CD8-positive, alpha-beta memory T cell (primary cell): Measurements from ENCODE around the gene AARS2. TPM values are rescaled to one million over a fixed set of nuclear protein-coding genes. Genes with fewer than 3 reads are reported as not detected.
"Not testable (repeated sequence)": the region's sequence is repeated elsewhere in the genome, so short reads cannot be mapped to it uniquely, and the experiment has no call there.

Experiments
- CTCF ChIA-PET: fragments of 350-600 bp; sonication (Branson Sonifier 250); formaldehyde crosslinking; loops from one replicate; lab custom pipeline; 2021; ENCODE audit warnings: antibody characterized with exemption; lab: Charles Lee
- POLR2A ChIA-PET: fragments of 350-600 bp; sonication (Branson Sonifier 250); formaldehyde crosslinking; loops from one replicate; lab custom pipeline; 2021; ENCODE audit warnings: antibody characterized with exemption; lab: Charles Lee
- DNase-seq, 5 donors: peaks; one replicate each; pipeline versions ENCODE4 v3.0.0 to v3.0.0-alpha.2; 2020 to 2022; ENCODE audit warnings: mixed read lengths in 1 of 5
- H3K27ac ChIP-seq: one replicate; pipeline ENCODE4 v1.7.0; 2013; ENCODE audit warnings: low read depth, mild to moderate bottlenecking, low read length, moderate library complexity
- H3K27me3 ChIP-seq: 2 replicates; pipeline ENCODE4 v1.7.0; 2013; ENCODE audit warnings: low read length, mild to moderate bottlenecking; ENCODE audit not compliant: insufficient read depth, poor library complexity, severe bottlenecking
- H3K36me3 ChIP-seq: 2 replicates; pipeline ENCODE4 v1.7.0; 2013; ENCODE audit warnings: mild to moderate bottlenecking, low read length, moderate library complexity; ENCODE audit not compliant: insufficient read depth
- H3K4me1 ChIP-seq: 2 replicates; pipeline ENCODE4 v1.7.0; 2013; ENCODE audit warnings: mild to moderate bottlenecking, low read length, moderate library complexity; ENCODE audit not compliant: insufficient read depth
- H3K4me3 ChIP-seq: 2 replicates; pipeline ENCODE4 v1.7.0; 2013; ENCODE audit warnings: mild to moderate bottlenecking, low read length
- H3K9me3 ChIP-seq: 2 replicates; pipeline ENCODE4 v1.7.0; 2013; ENCODE audit warnings: mild to moderate bottlenecking, low read length
- H3K27ac Mint-ChIP-seq, 8 donors: one replicate each; pipeline ENCODE4 v1.8.0; 2020 to 2021; ENCODE audit warnings: mixed read lengths in 8 of 8, mild to moderate bottlenecking in 6 of 8, inconsistent platforms in 3 of 8, moderate library complexity in 3 of 8
- H3K27me3 Mint-ChIP-seq, 2 donors: one replicate each; pipeline ENCODE4 v1.8.0; 2020 to 2021; ENCODE audit warnings: mixed read lengths in 2 of 2, mild to moderate bottlenecking in 1 of 2, moderate library complexity in 1 of 2
- H3K36me3 Mint-ChIP-seq, 3 donors: one replicate each; pipeline ENCODE4 v1.8.0; 2020 to 2021; ENCODE audit warnings: mixed read lengths in 3 of 3, inconsistent platforms in 1 of 3, mild to moderate bottlenecking in 1 of 3
- H3K4me1 Mint-ChIP-seq, 3 donors: one replicate each; pipeline ENCODE4 v1.8.0; 2020 to 2021; ENCODE audit warnings: mixed read lengths in 3 of 3, inconsistent platforms in 1 of 3, mild to moderate bottlenecking in 1 of 3
- H3K4me3 Mint-ChIP-seq, 7 donors: one replicate each; pipeline ENCODE4 v1.8.0; 2020 to 2021; ENCODE audit warnings: mixed read lengths in 7 of 7, mild to moderate bottlenecking in 6 of 7, moderate library complexity in 4 of 7, inconsistent platforms in 2 of 7
- H3K9me3 Mint-ChIP-seq, 5 donors: one replicate each; pipeline ENCODE4 v1.8.0; 2020 to 2022; ENCODE audit warnings: mixed read lengths in 5 of 5, mild to moderate bottlenecking in 3 of 5, moderate library complexity in 2 of 5, inconsistent platforms in 1 of 5
- polyA plus RNA-seq: library from polyadenylated mRNA; unstranded; fragments of 300-500 nt; fragmentation: Illumina TruSeq; gene quantifications from one replicate; pipeline ENCODE4 v1.2.3, GENCODE V29; 2021
- total RNA-seq, 2 experiments: library from RNA; stranded (reverse); gene quantifications; one replicate each; pipeline ENCODE4 v1.2.3, GENCODE V29; 2021

AARS2 gene
- total and polyA plus RNA-seq, 3 experiments from 2014 or later = 10.4 to 27.7 (median 25.8) TPM

DNA sequence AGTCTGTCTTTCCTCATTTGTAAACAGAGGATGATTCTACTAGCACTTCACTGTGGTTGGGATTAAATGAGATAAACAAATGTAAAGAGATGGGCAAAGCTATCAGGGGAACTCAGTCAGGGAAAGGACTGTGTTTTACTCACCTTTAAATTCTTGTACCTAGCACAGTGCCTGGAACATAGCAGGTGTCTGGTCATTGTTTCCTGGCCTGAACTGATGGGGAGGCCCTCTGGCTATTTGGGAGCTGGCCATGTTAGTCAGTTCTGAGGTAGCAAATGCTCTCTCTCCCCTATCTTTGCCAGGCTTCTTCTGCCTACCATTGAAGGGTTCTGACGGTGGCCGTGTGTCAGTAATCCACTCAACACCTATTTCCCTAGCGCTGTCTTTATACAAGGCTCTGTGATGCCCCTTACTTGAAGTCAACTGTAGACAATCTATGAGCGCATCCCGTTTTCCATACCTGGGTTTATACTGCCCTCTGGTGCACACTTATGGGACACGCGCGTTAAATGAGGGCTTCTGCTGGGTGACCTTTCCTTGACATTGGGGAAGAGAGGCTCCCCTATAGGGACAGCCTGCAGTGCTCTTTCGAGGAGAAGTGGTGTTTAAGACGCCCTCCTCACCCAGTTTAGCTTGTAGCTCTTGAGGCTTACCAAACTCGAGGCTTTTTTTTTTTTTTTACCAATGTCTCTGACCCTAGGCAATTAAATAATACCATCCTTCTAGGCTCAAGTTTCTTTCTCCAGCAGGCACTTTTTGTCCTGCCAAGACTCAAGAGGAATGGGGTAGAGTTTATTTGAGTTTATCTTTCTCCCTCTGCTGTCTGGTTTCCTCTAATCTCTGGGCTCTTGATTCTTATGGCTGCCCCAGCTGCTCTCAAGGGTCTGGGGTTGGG is 25.3 kb upstream of the AARS2 start:
- H3K27me3 ChIP-seq = peaks cover 11% of the 10 kb centered on the region
- ChIA-PET CTCF (interaction anchor here (0.7 to 4.3 kb wide), 14 partner anchors 9 to 169 kb away, joined by 3 to 41 read pairs (median 3); partner anchors contain the start of gene AARS2), POLR2A (no interaction called here)
- H3K4me1 ChIP-seq = no peaks in the 10 kb centered on the region
- no peaks in the 10 kb centered on the region for H3K36me3 ChIP-seq
- H3K27me3 Mint-ChIP-seq = peaks cover 18 to 28% of the 10 kb centered on the region in 2 donors
- DNase-seq = peak; percentile 37 to 75 (median 46)
- no peak overlapping the region for H3K4me3 Mint-ChIP-seq
- no peak overlapping the region for H3K27ac Mint-ChIP-seq
- no peaks in the 10 kb centered on the region for H3K9me3 ChIP-seq
- H3K4me3 ChIP-seq = no peak overlapping the region
- no peak overlapping the region for H3K27ac ChIP-seq
- no peaks in the 10 kb centered on the region for H3K9me3 Mint-ChIP-seq
- H3K36me3 Mint-ChIP-seq = no peaks in the 10 kb centered on the region
- no peaks in the 10 kb centered on the region for H3K4me1 Mint-ChIP-seq

DNA sequence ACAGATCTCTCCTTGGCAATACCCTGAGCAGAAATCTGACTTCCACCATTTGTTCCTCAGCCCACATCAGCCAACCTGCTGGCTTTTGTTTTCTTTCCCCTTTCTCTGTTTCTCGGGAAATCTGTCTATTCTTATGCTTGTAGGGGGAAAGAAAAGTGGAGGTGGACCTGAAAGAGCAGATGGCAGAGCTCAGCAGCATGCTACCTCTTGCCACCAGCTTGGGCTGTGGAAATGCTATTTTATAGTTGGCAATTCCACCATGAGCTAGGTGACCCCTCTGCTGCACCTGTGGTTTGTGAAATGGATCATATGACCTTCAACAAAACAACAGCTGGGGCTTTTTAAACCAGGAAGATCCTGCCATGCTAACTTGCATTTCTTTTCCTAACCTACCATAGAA is 22.5 kb upstream of the AARS2 start:
- H3K9me3 ChIP-seq = no peaks in the 10 kb centered on the region
- Mint-ChIP-seq H3K9me3 (no peaks in the 10 kb centered on the region), H3K4me3 (no peak overlapping the region), H3K4me1 (no peaks in the 10 kb centered on the region), H3K36me3 (no peaks in the 10 kb centered on the region), H3K27ac (no peak overlapping the region), H3K27me3 (peaks cover 5 to 25% of the 10 kb centered on the region in 2 donors)
- no peak for DNase-seq
- no peaks in the 10 kb centered on the region for H3K36me3 ChIP-seq
- no peak overlapping the region for H3K27ac ChIP-seq
- ChIA-PET CTCF (interaction anchor here (4.3 kb wide), 1 partner anchor 68 kb away, joined by 41 read pairs; no protein-coding TSS in a partner anchor), POLR2A (no interaction called here)
- H3K27me3 ChIP-seq = no peaks in the 10 kb centered on the region
- no peaks in the 10 kb centered on the region for H3K4me1 ChIP-seq
- H3K4me3 ChIP-seq = no peak overlapping the region

DNA sequence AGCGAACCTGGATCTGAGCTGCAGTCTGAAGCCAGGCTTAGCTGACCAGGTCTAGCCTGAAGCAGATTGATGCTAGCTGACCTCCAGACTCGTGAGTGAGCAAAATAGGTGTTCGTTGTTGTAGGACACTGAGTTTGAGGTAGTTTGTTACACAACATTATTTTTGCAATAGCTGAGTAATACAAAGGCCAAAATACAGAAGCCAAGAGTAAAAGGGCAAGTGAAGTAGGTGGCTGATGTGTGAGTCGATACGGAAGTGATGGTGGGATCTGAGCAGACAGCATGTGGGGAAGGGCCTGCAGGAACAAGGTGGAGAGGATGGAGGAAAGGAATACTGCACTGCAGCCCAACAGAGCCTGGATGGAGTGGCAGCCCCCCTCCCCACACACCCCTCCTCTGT is 20.8 kb upstream of the AARS2 start:
- Mint-ChIP-seq H3K4me1 (no peaks in the 10 kb centered on the region), H3K36me3 (no peaks in the 10 kb centered on the region), H3K27ac (no peak overlapping the region), H3K4me3 (no peak overlapping the region), H3K27me3 (peaks cover 14 to 41% of the 10 kb centered on the region in 2 donors), H3K9me3 (no peaks in the 10 kb centered on the region)
- Histone ChIP-seq H3K27me3 (no peaks in the 10 kb centered on the region), H3K36me3 (no peaks in the 10 kb centered on the region), H3K4me1 (no peaks in the 10 kb centered on the region), H3K9me3 (no peaks in the 10 kb centered on the region), H3K4me3 (no peak overlapping the region), H3K27ac (no peak overlapping the region)
- CTCF ChIA-PET = interaction anchor here (1.4 to 1.9 kb wide), 2 partner anchors 10 to 67 kb away, joined by 3 to 5 read pairs; no protein-coding TSS in a partner anchor
- no peak for DNase-seq
- POLR2A ChIA-PET = no interaction called here

DNA sequence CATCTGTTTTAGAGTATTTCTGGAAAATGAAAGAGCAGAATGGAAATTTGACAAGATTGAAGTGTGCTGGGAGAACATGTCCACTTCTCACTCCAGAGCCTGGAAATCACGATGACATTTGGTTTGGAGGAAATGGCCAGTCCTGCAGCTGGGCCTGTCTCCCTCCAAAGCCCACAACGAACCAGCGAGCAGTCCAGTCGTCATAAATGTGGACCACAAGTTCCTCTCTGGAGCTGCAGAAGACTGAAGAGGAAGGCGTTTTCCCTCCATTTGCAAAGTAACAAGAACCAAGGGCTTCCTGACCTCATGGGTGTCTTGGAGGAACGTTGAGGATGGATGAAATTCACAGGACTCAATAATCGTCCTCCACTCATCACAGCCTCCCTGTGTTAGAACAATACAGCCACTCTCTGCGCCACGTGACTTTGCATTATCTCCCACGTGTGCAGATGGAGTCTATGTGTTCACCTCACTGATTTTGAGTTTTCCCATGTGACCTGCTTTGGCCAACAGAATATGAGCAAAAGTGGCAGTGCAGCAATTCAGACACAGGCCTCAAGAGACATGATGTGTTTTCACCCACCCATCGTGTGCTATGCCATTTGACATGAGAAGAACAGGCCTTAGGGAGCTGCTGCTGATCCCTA is 20.2 kb upstream of the AARS2 start:
- DNase-seq = no peak
- Mint-ChIP-seq H3K36me3 (no peaks in the 10 kb centered on the region), H3K4me1 (no peaks in the 10 kb centered on the region), H3K27me3 (peaks cover 14 to 45% of the 10 kb centered on the region in 2 donors), H3K27ac (no peak overlapping the region), H3K9me3 (no peaks in the 10 kb centered on the region), H3K4me3 (no peak overlapping the region)
- Histone ChIP-seq H3K36me3 (no peaks in the 10 kb centered on the region), H3K4me3 (no peak overlapping the region), H3K27me3 (no peaks in the 10 kb centered on the region), H3K27ac (no peak overlapping the region), H3K4me1 (no peaks in the 10 kb centered on the region), H3K9me3 (no peaks in the 10 kb centered on the region)
- POLR2A ChIA-PET = no interaction called here
- CTCF ChIA-PET = interaction anchor here (1.4 to 1.9 kb wide), 2 partner anchors 10 to 66 kb away, joined by 3 to 5 read pairs; no protein-coding TSS in a partner anchor

DNA sequence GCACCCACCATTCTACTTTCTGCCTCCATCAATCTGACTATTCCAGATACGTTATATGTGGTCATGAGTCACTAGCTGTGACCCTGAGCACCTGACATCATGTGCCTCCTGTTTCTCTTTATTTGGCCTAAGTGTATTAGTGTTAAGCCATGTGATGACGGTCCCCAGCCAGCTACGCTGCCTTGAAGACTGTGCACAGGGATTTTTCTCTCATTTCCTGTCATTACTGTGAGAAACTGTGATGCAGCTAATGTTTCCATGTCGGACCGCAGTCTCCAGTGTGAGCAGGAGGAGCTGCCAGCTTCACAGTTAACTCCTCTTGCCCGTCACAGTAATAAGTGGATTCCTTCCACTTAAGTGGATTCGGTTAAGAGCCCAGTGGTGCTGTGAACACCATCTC is 19.4 kb upstream of the AARS2 start:
- Histone ChIP-seq H3K9me3 (no peaks in the 10 kb centered on the region), H3K4me1 (no peaks in the 10 kb centered on the region), H3K27ac (no peak overlapping the region), H3K36me3 (no peaks in the 10 kb centered on the region), H3K27me3 (peaks cover 1% of the 10 kb centered on the region), H3K4me3 (no peak overlapping the region)
- Mint-ChIP-seq H3K27me3 (peaks cover 16 to 49% of the 10 kb centered on the region in 2 donors), H3K4me3 (no peak overlapping the region), H3K36me3 (no peaks in the 10 kb centered on the region), H3K9me3 (no peaks in the 10 kb centered on the region), H3K27ac (no peak overlapping the region), H3K4me1 (no peaks in the 10 kb centered on the region)
- POLR2A ChIA-PET = no interaction called here
- no peak for DNase-seq
- CTCF ChIA-PET = interaction anchor here (0.7 to 1.9 kb wide), 2 partner anchors 11 to 159 kb away, joined by 3 to 5 read pairs; no protein-coding TSS in a partner anchor

DNA sequence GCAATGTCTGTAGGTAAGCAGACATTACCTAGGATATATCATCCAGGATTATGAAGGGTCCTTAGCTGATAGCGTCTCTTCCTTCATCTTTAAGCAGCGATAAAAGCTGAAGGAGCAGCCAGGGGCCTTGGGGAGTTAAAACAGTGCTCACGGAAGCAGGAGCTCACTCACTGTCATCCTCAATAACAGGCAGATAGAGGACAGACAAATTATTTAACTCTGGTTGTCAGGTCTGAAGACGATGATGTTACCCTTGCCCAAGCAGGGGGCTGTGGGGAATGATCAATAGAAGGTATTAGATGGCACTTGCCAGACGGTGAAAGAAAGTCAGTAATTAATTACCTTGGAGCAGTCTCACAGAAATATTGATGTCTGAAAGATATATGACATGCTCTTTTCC is 16.7 kb upstream of the AARS2 start:
- Mint-ChIP-seq H3K36me3 (no peaks in the 10 kb centered on the region), H3K27me3 (peaks cover 16 to 45% of the 10 kb centered on the region in 2 donors), H3K27ac (no peak overlapping the region), H3K9me3 (no peaks in the 10 kb centered on the region), H3K4me1 (no peaks in the 10 kb centered on the region), H3K4me3 (no peak overlapping the region)
- Histone ChIP-seq H3K27ac (no peak overlapping the region), H3K9me3 (no peaks in the 10 kb centered on the region), H3K27me3 (peaks cover 6% of the 10 kb centered on the region), H3K4me3 (no peak overlapping the region), H3K36me3 (no peaks in the 10 kb centered on the region), H3K4me1 (no peaks in the 10 kb centered on the region)
- no peak for DNase-seq
- CTCF ChIA-PET = interaction anchor here (0.8 kb wide), 2 partner anchors 8 to 12 kb away, joined by 3 to 4 read pairs; no protein-coding TSS in a partner anchor
- POLR2A ChIA-PET = no interaction called here

DNA sequence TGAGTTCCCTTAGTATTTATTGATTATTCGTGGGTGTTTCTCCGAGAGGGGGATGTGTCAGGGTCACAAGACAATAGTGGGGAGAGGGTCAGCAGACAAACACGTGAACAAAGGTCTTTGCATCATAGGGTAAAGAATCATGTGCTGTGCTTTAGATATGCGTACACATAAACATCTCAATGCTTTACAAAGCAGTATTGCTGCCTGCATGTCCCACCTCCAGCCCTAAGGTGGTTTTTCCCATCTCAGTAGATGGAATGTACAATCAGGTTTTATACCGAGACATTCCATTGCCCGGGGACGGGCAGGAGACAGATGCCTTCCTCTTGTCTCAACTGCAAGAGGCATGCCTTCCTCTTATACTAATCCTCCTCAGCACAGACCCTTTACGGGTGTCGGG is 15.1 kb upstream of the AARS2 start:
- H3K27me3 Mint-ChIP-seq = peaks cover 19 to 41% of the 10 kb centered on the region in 2 donors
- CTCF ChIA-PET, H3K27me3 ChIP-seq, H3K4me1 Mint-ChIP-seq, H3K9me3 ChIP-seq, DNase-seq, H3K4me1 ChIP-seq, POLR2A ChIA-PET, H3K27ac ChIP-seq, H3K36me3 ChIP-seq, H3K9me3 Mint-ChIP-seq, H3K4me3 Mint-ChIP-seq, H3K36me3 Mint-ChIP-seq, H3K4me3 ChIP-seq, H3K27ac Mint-ChIP-seq: not testable (repeated sequence)

DNA sequence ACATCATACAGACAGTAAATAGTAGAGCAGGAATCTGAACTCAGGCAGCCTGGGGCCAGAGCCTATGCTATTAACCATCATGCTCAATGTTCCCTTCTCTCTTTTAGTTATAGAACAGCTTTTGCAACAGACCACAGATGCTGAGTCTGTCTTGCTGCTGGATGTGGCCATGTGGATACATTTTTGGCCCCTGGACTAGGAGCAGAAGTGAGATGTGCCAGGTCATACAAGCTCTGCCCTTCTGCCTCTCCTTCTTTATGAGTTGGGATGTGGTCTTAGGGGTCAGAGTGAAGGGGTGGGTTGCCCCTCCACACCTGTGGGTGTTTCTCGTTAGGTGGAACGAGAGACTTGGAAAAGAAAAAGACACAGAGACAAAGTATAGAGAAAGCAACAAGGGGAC is 14.6 kb upstream of the AARS2 start:
- H3K9me3 ChIP-seq = no peaks in the 10 kb centered on the region
- Mint-ChIP-seq H3K9me3 (no peaks in the 10 kb centered on the region), H3K4me1 (no peaks in the 10 kb centered on the region), H3K4me3 (no peak overlapping the region), H3K36me3 (no peaks in the 10 kb centered on the region), H3K27ac (no peak overlapping the region), H3K27me3 (peaks cover 20 to 37% of the 10 kb centered on the region in 2 donors)
- no peak overlapping the region for H3K27ac ChIP-seq
- no peaks in the 10 kb centered on the region for H3K36me3 ChIP-seq
- CTCF ChIA-PET = no interaction called here
- DNase-seq = no peak
- POLR2A ChIA-PET = no interaction called here
- H3K4me3 ChIP-seq = no peak overlapping the region
- H3K4me1 ChIP-seq = no peaks in the 10 kb centered on the region
- H3K27me3 ChIP-seq = peaks cover 6% of the 10 kb centered on the region
